Measurements from ENCODE around the gene RPL35.

GRCh38 chr9:124884376-124884775 is 22.6 kb upstream of the RPL35 start:
- TF ChIP-seq YY1 (IDR thresholded peaks at IDR 0.05; ENCODE audit: insufficient read depth, insufficient read length): no peak
- TF ChIP-seq ZNF274 (IDR thresholded peaks at IDR 0.05; ENCODE audit: low read depth, low read length): no peak
- no peak for TF ChIP-seq SUZ12 (IDR thresholded peaks at IDR 0.05; ENCODE audit: extremely low read depth, insufficient read depth, insufficient read length)
